Measurements from ENCODE around the gene PABPC3.

PABPC3 gene

DNA sequence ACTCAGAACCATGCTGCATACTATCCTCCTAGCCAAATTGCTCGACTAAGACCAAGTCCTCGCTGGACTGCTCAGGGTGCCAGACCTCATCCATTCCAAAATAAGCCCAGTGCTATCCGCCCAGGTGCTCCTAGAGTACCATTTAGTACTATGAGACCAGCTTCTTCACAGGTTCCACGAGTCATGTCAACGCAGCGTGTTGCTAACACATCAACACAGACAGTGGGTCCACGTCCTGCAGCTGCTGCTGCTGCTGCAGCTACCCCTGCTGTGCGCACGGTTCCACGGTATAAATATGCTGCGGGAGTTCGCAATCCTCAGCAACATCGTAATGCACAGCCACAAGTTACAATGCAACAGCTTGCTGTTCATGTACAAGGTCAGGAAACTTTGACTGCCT is 1.5 kb downstream of the PABPC3 start:
- Mint-ChIP-seq H3K4me1 (no peaks in the 10 kb centered on the region), H3K27me3 (ENCODE audit: low read depth, poor library complexity) (peaks cover 9% of the 10 kb centered on the region), H3K4me3 (no peak overlapping the region), H3K27ac (no peak overlapping the region), H3K9me3 (no peaks in the 10 kb centered on the region), H3K36me3 (ENCODE audit: low read depth) (no peaks in the 10 kb centered on the region)
- DNase-seq, result no peak
- TF ChIP-seq, protein P1, sequence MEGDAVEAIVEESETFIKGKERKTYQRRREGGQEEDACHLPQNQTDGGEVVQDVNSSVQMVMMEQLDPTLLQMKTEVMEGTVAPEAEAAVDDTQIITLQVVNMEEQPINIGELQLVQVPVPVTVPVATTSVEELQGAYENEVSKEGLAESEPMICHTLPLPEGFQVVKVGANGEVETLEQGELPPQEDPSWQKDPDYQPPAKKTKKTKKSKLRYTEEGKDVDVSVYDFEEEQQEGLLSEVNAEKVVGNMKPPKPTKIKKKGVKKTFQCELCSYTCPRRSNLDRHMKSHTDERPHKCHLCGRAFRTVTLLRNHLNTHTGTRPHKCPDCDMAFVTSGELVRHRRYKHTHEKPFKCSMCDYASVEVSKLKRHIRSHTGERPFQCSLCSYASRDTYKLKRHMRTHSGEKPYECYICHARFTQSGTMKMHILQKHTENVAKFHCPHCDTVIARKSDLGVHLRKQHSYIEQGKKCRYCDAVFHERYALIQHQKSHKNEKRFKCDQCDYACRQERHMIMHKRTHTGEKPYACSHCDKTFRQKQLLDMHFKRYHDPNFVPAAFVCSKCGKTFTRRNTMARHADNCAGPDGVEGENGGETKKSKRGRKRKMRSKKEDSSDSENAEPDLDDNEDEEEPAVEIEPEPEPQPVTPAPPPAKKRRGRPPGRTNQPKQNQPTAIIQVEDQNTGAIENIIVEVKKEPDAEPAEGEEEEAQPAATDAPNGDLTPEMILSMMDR (IDR thresholded peaks at IDR 0.05), result no peak

DNA sequence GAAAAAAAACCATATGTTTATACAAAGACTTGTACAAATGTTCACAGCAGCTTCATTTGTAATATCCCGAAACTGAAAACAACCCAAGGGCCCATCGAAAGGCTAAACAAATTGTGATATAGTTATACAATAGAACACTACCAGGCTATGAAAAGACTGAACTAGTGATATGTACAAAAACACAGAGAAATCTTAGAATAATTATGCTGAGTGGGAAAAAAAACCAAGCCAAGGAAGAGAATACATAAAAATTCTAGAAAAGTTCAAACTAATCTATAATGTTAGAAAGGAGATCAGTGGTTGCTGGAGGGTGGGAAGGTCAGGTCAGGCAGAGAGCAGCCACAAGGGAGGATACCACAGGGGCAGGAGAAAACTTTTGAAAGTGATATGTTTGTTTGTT is 7.8 kb downstream of the PABPC3 start:
- H3K27me3 Mint-ChIP-seq (ENCODE audit: low read depth, poor library complexity), result peaks cover 10% of the 10 kb centered on the region
- H3K9me3 Mint-ChIP-seq, result no peaks in the 10 kb centered on the region
- TF ChIP-seq, protein P1 (IDR thresholded peaks at IDR 0.05), result no peak
- peaks cover 5% of the 10 kb centered on the region for H3K4me1 Mint-ChIP-seq
- no peaks in the 10 kb centered on the region for H3K36me3 Mint-ChIP-seq (ENCODE audit: low read depth)
- no peak for DNase-seq
- no peak overlapping the region for H3K27ac Mint-ChIP-seq
- H3K4me3 Mint-ChIP-seq, result no peak overlapping the region

- no peaks in the 10 kb centered on the region for H3K9me3 Mint-ChIP-seq
- peaks cover 10% of the 10 kb centered on the region for H3K27me3 Mint-ChIP-seq (ENCODE audit: low read depth, poor library complexity)
- H3K27ac Mint-ChIP-seq, result no peak overlapping the region
- H3K4me3 Mint-ChIP-seq, result no peak overlapping the region
- TF ChIP-seq, protein P1 (IDR thresholded peaks at IDR 0.05), result no peak
- H3K4me1 Mint-ChIP-seq, result peaks cover 3% of the 10 kb centered on the region
- no peak for DNase-seq
- no peaks in the 10 kb centered on the region for H3K36me3 Mint-ChIP-seq (ENCODE audit: low read depth)
These were observed 13.4 kb downstream of the PABPC3 start for GRCh38 chr13:25109341-25109740.

DNA sequence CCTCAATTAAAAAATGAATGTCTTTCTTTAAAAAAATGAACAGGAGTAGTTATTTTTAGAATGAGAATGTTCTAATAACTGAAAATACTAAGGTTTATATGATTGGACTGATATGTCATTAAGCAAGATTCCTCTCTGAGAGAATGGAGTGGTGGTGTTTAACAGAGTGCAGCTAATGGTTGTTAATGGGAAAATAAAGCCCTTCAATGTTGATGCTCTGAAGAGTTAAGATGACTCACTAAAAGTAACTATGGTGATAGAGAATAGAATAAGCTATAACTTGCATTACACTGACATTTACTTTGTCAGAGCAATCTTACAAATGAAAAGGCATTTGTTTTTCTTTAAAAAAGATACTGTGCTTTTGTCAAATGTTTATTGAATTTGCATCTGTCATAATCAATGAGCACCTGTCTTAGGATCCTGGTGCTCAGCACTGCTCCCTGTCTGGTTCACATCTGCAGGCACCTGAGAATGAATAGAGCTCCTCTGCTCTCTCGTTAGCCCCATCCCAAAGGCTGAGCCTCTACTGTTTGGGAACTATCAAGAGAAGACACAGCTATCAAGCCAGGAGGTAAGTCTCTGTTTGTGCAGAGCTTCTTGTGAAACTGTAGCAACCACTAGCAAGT is 15.1 kb downstream of the PABPC3 start:
- H3K36me3 Mint-ChIP-seq (ENCODE audit: low read depth), result no peaks in the 10 kb centered on the region
- TF ChIP-seq, protein P1 (IDR thresholded peaks at IDR 0.05), result no peak
- no peak for DNase-seq

GRCh38 chr13:25111585-25111956 is 15.6 kb downstream of the PABPC3 start:
- H3K36me3 Mint-ChIP-seq (ENCODE audit: low read depth), result no peaks in the 10 kb centered on the region
- no peak for DNase-seq

More for the DNA sequence above, 15.1 kb downstream of the PABPC3 start:
- H3K27ac Mint-ChIP-seq, result no peak overlapping the region
- peaks cover 10% of the 10 kb centered on the region for H3K27me3 Mint-ChIP-seq (ENCODE audit: low read depth, poor library complexity)
- H3K4me3 Mint-ChIP-seq, result no peak overlapping the region
- peaks cover 5% of the 10 kb centered on the region for H3K4me1 Mint-ChIP-seq
- no peaks in the 10 kb centered on the region for H3K9me3 Mint-ChIP-seq

More at GRCh38 chr13:25111585-25111956, 15.6 kb downstream of the PABPC3 start:
- Mint-ChIP-seq H3K27me3 (ENCODE audit: low read depth, poor library complexity) (peaks cover 6% of the 10 kb centered on the region), H3K27ac (no peak overlapping the region), H3K4me3 (no peak overlapping the region), H3K4me1 (peaks cover 5% of the 10 kb centered on the region), H3K9me3 (no peaks in the 10 kb centered on the region)
- TF ChIP-seq, protein P1 (IDR thresholded peaks at IDR 0.05), result no peak

All from nephron progenitor cell (in vitro differentiated cells).